OCI-LY7 (cell line): ENCODE results near the gene AGMAT.

Experiments used
- CTCF ChIP-seq: fragments of 200-600 bp; sonication (generic); conservative IDR thresholded peaks from 2 replicates; pipeline ENCODE4 v1.5.1; 2014; ENCODE audit warnings: mild to moderate bottlenecking, antibody characterized with exemption, low read length, moderate library complexity, mixed read lengths
- EZH2phosphoT487 ChIP-seq: fragments of 200-600 bp; sonication (generic); IDR thresholded peaks from 2 replicates; pipeline ENCODE4 v1.6.1; 2018; ENCODE audit warnings: low read depth, borderline replicate concordance, mild to moderate bottlenecking, mixed run types, antibody characterized with exemption, low read length, moderate library complexity, mixed read lengths

GRCh38 chr1:15618655-15619525 lies 34.0 kb upstream of the AGMAT start:
- TF ChIP-seq EZH2phosphoT487 (no peak), CTCF (no peak)
